GM18502 (cell line): ENCODE measurements around the gene SNAP47.
A peak's percentile ranks its signal among the peaks of the same experiment; 100 is the strongest.
"Not testable (repeated sequence)": the region's sequence is repeated elsewhere in the genome, so short reads cannot be mapped to it uniquely, and the experiment has no call there.

Experiments
- ATAC-seq: cut with Tn5 transposase; IDR thresholded peaks from one replicate; pipeline ENCODE4 v1.9.1; 2021; ENCODE audit warnings: mild to moderate bottlenecking; ENCODE audit not compliant: unreplicated experiment, poor library complexity

The SNAP47 gene, protein sequence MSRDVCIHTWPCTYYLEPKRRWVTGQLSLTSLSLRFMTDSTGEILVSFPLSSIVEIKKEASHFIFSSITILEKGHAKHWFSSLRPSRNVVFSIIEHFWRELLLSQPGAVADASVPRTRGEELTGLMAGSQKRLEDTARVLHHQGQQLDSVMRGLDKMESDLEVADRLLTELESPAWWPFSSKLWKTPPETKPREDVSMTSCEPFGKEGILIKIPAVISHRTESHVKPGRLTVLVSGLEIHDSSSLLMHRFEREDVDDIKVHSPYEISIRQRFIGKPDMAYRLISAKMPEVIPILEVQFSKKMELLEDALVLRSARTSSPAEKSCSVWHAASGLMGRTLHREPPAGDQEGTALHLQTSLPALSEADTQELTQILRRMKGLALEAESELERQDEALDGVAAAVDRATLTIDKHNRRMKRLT

DNA sequence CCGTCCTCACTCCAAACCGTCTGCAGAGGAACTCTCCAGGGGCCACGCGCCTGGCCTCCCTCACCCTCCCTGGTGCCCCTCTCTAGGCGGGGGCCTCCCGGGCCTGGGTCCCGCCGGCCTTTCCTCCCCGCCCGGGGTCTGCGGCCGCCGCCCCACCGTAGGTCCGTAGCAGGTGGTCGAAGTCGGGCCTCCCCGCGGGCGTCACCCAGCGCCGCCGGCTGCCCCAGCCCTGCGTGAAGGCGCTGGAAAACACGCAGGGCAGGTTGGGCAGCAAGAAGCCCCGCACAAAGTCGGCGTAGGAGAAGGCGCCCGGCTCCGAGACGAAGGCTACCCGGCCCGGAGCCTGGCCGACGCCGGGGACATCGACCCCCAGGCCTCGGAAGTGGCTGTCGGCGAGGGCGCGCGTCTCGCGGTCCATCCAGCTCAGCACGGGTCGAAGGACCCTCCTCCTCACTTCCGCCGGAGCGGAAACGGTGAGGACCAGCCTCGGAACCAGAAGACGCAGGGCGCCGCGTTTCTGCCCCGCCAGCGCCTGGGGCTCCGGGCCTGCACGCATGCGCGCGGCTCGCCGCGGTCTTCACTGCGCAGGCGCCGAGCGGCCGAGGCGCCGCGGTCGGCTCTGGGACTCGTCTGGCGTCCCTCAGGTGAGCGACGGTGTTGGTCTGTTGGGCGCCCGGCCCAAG lies at the start of gene SNAP47, which contains the start of gene JMJD4:
Gene SNAP47 (plus strand): TSS at position 580 of the 683 bp plus-strand sequence. CDS start 12,302 bp downstream, outside the sequence.
Gene JMJD4 (minus strand): TSS at position 447 of the 683 bp plus-strand sequence. CDS start 29 bp downstream, at position 418.
- peak; percentile 96 for ATAC-seq

DNA sequence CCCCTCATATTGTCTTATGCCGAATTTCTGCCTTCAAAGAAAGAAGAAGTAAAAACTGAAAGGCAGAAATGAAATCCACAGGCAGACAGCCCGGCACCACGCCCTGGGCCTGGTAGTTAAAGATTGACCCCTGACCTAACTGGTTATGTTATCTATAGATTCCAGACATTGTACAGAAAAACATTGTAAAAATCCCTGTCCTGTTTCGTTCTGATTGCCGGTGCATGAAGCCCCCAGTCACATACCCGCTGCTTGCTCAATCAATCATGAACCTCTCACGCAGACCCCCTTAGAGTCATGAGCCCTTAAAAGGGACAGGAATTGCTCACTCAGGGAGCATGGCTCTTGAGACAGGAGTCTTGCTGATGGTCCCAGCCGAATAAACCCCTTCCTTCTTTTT lies 49.4 kb upstream of the SNAP47 start:
- no peak for ATAC-seq

DNA sequence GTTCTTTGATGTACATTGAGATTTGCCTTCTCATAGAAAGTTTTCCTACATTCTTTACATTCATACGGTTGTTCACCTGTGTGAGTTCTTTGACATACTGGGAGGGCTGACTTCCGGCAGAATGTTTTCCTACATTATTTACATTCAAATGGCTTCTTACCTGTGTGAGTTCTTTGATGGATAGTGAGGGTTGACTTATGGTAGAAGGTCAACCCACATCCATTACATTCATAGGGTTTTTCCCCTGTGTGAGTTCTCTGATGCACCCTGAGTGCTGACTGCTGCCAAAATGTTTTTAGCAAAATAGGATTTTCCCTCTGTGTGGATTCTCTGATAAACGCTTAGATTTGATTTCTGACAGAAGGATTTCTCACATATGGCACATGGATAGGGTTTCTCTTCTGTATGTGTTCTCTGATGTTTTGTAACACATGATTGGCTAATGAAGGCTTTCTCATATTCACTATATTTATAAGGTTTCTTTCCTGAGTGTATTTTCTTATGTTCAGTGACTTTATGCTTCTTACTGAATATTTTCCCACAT lies 37.8 kb upstream of the SNAP47 start:
- ATAC-seq: no peak

GRCh38 chr1:227701631-227702030 lies 33.6 kb upstream of the SNAP47 start:
- not testable (repeated sequence) for ATAC-seq

GRCh38 chr1:227707846-227708245 lies 27.4 kb upstream of the SNAP47 start:
- no peak for ATAC-seq

DNA sequence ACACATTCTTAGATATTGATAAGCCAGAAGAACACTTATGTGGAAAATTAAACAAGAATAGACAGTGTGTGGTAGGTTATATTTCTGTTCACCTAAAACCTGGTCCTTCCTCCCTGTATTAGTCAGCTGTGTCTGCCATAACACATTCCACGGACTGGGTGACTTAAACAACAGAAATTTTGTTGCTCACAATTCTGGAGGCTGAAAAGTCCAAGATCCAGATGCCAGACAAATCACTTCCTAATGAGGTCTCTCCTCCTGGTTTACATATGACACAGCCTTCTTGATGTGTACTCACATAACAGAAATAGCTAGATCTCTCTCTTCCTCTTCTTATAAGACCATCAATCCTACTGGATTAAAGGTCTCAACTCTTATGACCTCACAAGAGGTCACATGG lies 25.8 kb upstream of the SNAP47 start:
- ATAC-seq: no peak

- not testable (repeated sequence) for ATAC-seq
Observed at GRCh38 chr1:227710474-227710873, 24.8 kb upstream of the SNAP47 start.

- ATAC-seq: peak; percentile 68
Observed at GRCh38 chr1:227712648-227713047, 22.6 kb upstream of the SNAP47 start.

GRCh38 chr1:227718932-227719331 lies 16.3 kb upstream of the SNAP47 start:
- no peak for ATAC-seq

DNA sequence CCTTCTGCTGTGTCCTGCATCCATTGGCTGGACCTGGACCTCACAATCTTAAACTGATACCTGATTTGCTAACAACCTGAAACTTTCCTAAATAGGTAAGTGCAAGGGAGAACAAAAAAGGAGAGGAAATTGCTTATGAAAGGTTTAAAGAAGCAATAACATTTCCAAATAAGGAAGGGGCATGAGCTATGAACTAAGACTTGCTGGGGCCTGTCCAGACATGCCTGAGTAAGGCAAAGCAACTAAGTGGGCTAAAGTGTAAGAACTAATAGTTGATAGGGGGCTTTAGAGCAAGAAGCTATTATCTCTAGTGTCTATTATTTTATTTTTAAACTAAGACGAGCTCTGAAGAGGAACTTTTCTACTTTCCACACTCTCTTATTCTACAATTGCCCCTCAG lies 11.8 kb upstream of the SNAP47 start:
- no peak for ATAC-seq

DNA sequence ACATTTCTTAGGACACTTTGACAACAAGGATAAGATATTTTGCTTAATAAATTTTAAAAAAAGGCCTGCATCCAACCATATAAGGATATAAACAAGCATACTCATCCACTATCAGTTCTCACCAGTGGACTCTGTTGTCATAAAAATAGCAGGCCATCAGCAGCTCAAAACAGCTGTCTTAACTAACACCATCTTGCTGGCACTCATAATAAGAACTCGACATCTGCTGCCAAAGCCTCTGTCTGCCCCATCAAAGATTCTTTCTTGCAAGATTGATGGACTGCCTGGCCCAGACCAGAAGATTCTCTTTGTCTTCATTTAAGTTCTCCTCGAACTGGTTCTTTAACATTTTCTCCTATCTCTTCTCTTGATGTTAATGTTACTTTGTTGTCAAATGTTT lies 10.2 kb upstream of the SNAP47 start:
- no peak for ATAC-seq

DNA sequence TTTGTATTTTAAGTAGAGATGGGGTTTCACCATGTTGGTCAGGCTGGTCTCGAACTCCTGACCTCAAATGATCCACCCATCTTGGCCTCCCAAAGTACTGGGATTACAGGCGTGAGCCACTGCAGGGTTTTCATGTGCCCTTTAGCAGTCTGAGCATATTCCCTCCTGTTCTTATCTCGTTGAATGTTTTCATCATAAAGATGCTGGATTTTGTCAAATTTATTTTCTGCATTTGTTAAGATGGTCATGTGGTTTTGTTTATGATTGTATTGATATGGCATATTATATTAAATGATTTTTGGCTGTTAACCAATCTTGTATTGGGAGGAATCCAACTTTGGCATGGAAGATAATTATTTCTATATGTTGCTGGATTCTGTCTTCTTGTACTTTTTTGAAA lies 8.9 kb upstream of the SNAP47 start:
- ATAC-seq: no peak

GRCh38 chr1:227726924-227727599 lies 8.2 kb upstream of the SNAP47 start:
- ATAC-seq: no peak

GRCh38 chr1:227728059-227728891 lies 7.0 kb upstream of the SNAP47 start:
- ATAC-seq: peak; percentile 43

DNA sequence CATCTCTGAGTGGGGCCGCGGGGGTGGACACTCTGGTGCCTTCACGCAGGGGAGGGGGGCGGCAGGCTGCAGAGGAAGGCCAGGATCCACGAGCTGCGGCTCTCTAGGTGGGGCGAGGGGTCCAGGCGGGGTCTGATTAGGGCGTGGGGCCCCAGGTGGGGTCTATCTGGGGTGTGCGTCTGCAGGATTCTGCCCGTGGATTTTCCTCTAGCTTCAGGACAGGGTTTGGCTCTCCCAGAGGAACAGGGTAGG lies 6.4 kb upstream of the SNAP47 start:
- peak; percentile 3 for ATAC-seq

DNA sequence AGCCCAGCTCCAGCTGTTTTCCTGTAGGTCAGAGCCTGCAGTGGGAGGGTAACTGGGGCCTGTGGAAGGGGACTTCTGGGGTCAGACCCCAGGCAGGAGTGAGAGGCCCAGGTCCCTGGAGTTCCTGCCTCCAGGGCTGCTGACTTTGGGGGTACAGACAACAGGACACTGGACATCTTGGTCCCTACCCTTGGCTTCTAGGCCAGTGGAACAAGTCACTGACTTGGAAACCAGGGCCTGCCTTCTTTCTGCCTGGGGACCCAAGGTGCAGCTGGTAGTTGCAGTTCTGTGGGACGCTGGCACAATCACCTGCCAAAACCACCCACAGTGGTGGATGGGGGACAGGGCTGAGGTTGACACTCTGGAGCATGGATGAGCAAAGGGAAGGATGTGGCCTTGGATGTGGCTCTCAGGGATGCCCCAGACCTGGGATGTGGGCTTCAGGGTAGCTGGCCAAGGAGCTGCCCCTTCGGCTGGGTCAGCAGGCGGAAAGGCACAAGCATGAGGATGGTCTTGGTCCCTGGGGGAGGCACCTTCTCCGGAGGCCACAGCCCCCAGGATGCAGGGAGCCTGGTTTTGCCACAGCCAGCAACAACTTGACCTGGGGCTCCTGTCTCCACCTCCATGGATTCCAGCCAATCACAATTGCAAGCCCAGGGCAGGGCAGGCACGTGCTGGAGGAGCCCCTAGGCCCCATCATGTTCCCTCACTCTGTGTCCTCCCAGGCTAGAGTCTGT lies 5.9 kb upstream of the SNAP47 start:
- no peak for ATAC-seq

DNA sequence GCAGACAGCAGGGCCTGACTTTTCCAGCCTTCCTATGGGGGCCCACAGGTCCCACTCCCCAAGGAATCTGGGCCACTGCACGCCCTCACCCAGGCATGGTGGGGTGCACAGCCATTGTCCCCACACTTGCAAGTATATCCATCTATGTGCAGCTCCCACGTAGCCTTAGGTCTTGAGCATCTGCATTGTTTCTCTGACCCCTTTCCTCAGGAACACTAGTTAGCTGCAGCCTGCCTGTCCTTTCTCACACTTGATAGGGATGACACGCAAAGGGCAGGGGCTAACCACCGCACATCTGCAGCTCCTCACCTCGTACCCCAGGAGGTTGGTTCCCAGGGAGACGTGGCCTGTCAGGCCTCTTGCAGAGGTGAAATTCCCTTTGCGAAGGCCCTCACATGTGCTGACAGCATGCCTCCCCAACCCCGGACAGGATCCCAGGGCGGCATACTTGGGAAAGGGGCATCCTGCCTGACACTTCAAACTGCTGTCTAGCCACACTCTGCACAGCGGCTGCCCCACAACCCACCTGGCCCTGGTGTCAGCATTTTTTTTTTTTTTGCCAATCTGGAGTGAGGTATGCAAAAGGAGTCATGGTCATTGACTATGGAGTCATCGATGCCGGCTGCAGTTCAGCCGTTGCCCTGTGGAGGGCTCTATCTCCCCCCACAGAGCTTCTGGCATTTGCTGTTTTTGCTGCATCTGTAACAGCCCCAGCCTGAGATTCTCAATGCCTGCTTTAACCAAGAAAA lies 5.2 kb upstream of the SNAP47 start:
- peak; percentile 32 for ATAC-seq

- no peak for ATAC-seq
Observed at GRCh38 chr1:227730630-227731151, 4.5 kb upstream of the SNAP47 start.
